PC-3 (cell line): ENCODE results near the gene KCNJ12. TPM values are rescaled to one million over a fixed set of nuclear protein-coding genes. Genes with fewer than 3 reads are reported as not detected.
A peak's percentile ranks its signal among the peaks of the same experiment; 100 is the strongest.

Experiments
- ATAC-seq: fragments of 200-7000 bp; cut with Tn5 transposase; 2 replicates; pipeline ENCODE4 v1.9.1; 2020; ENCODE audit warnings: mild to moderate bottlenecking, moderate library complexity
- BruUV-seq: library from RNA; stranded (reverse); fragments of 400-500 nt; replicated peaks from 2 replicates; lab custom pipeline; 2021; lab: Mats Ljungman, UMichigan
- CTCF ChIA-PET: fragments of 300-600 bp; sonication (Branson Sonifier 250); formaldehyde crosslinking; loops from one replicate; lab custom pipeline; 2022; ENCODE audit warnings: antibody characterized with exemption; lab: Charles Lee
- POLR2A ChIA-PET: fragments of 300-600 bp; sonication (Branson Sonifier 250); formaldehyde crosslinking; loops from one replicate; lab custom pipeline; 2022; ENCODE audit warnings: antibody characterized with exemption; ENCODE audit not compliant: unreplicated experiment; lab: Charles Lee
- DNase-seq: peaks from one replicate; pipeline ENCODE4 v3.0.0-alpha.2; 2015
- H2AFZ ChIP-seq: fragments of 300-600 bp; sonication (generic); 2 replicates; pipeline ENCODE4 v1.6.0; 2016; ENCODE audit warnings: antibody characterized with exemption, low read length
- H3F3A ChIP-seq: fragments of 300-600 bp; sonication (generic); one replicate; pipeline ENCODE4 v1.6.0; 2017; ENCODE audit warnings: antibody characterized with exemption, low read length, control low read depth, mild to moderate bottlenecking; ENCODE audit not compliant: unreplicated experiment
- H3K27ac ChIP-seq: fragments of 300-600 bp; sonication (generic); 2 replicates; pipeline ENCODE4 v1.5.1; 2016; ENCODE audit warnings: mild to moderate bottlenecking, low read length
- H3K27me3 ChIP-seq: fragments of 300-600 bp; sonication (generic); 2 replicates; pipeline ENCODE4 v1.6.1; 2016; ENCODE audit warnings: low read length, mixed read lengths
- H3K36me3 ChIP-seq: fragments of 300-600 bp; sonication (generic); 2 replicates; pipeline ENCODE4 v1.6.1; 2016; ENCODE audit warnings: low read depth, mixed run types, low read length, mixed read lengths
- H3K4me1 ChIP-seq: fragments of 300-600 bp; sonication (generic); 2 replicates; pipeline ENCODE4 v1.5.1; 2016; ENCODE audit warnings: low read length; ENCODE audit not compliant: insufficient read depth
- H3K4me2 ChIP-seq: fragments of 300-600 bp; sonication (generic); 2 replicates; pipeline ENCODE4 v1.6.0; 2016; ENCODE audit warnings: low read length
- H3K4me3 ChIP-seq: fragments of 300-600 bp; sonication (generic); 2 replicates; pipeline ENCODE4 v1.5.1; 2016; ENCODE audit warnings: mild to moderate bottlenecking, low read length, mixed read lengths
- H3K79me2 ChIP-seq: fragments of 300-600 bp; sonication (generic); 2 replicates; pipeline ENCODE4 v1.6.1; 2017; ENCODE audit warnings: low read length, mixed read lengths
- H3K9ac ChIP-seq: fragments of 300-600 bp; sonication (generic); 2 replicates; pipeline ENCODE4 v1.6.0; 2016; ENCODE audit warnings: mild to moderate bottlenecking, low read length
- H3K9me2 ChIP-seq: fragments of 300-600 bp; sonication (generic); replicated peaks from 2 replicates; pipeline ENCODE4 v1.6.1; 2016; ENCODE audit warnings: mixed run types, low read length, mixed read lengths
- H3K9me3 ChIP-seq: fragments of 300-600 bp; sonication (generic); 2 replicates; pipeline ENCODE4 v1.6.1; 2016; ENCODE audit warnings: low read length, mixed read lengths
- H4K20me1 ChIP-seq: fragments of 300-600 bp; sonication (generic); 2 replicates; pipeline ENCODE4 v1.6.1; 2016; ENCODE audit warnings: low read length, mixed read lengths
- CTCF ChIP-seq: fragments of 300-600 bp; sonication (generic); conservative IDR thresholded peaks from 2 replicates; pipeline ENCODE4 v1.5.1; 2017; ENCODE audit warnings: antibody characterized with exemption, low read depth, mild to moderate bottlenecking, low read length
- EZH2 ChIP-seq: fragments of 300-600 bp; sonication (generic); IDR thresholded peaks from one replicate; pipeline ENCODE4 v1.6.1; 2017; ENCODE audit warnings: antibody characterized with exemption, mild to moderate bottlenecking, low read length; ENCODE audit not compliant: unreplicated experiment
- EZH2phosphoT487 ChIP-seq: fragments of 300-600 bp; sonication (generic); IDR thresholded peaks from 2 replicates; pipeline ENCODE4 v1.6.1; 2018; ENCODE audit warnings: mild to moderate bottlenecking, antibody characterized with exemption, low read length, borderline replicate concordance
- intact Hi-C: fragments of 100-400 bp; cut with micrococcal nuclease; formaldehyde crosslinking; loops from 2 replicates; pipeline ENCODE4 v1.9.0; 2023
- total RNA-seq: library from RNA; depleted of rRNA; stranded (reverse); fragments of >200 nt; gene quantifications from 2 replicates; pipeline ENCODE4 v1.2.3, GENCODE V29; 2014

The KCNJ12 gene
- total RNA-seq, 1 experiment from 2014 or later, result 11.1 TPM

GRCh38 chr17:21373696-21374440, 2.3 kb upstream of the KCNJ12 start:
- no peak overlapping the region for H3K4me2 ChIP-seq
- H3K27ac ChIP-seq, result no peak overlapping the region
- intact Hi-C loops, result no loop called here
- no peaks in the 10 kb centered on the region for H3K9me3 ChIP-seq
- ATAC-seq (no peak), DNase-seq (no peak)
- no peaks in the 10 kb centered on the region for H3K36me3 ChIP-seq
- no peak overlapping the region for H2AFZ ChIP-seq
- no peaks in the 10 kb centered on the region for H3K9me2 ChIP-seq
- H3K9ac ChIP-seq, result no peak overlapping the region
- no peaks in the 10 kb centered on the region for H3K27me3 ChIP-seq
- peaks cover 12% of the 10 kb centered on the region for H3K4me1 ChIP-seq
- ChIA-PET POLR2A (no interaction called here), CTCF (no interaction called here)
- BruUV-seq, result no TSS peak
- H3K4me3 ChIP-seq, result no peak overlapping the region
- H4K20me1 ChIP-seq, result no peaks in the 10 kb centered on the region
- TF ChIP-seq CTCF (no peak), EZH2phosphoT487 (no peak), EZH2 (no peak)
- H3K79me2 ChIP-seq, result peaks cover 13% of the 10 kb centered on the region
- no peaks in the 10 kb centered on the region for H3F3A ChIP-seq

GRCh38 chr17:21374441-21375161, 1.6 kb upstream of the KCNJ12 start:
- Histone ChIP-seq H3K9me2 (no peaks in the 10 kb centered on the region), H3K9ac (no peak overlapping the region), H3K4me3 (no peak overlapping the region), H3K9me3 (no peaks in the 10 kb centered on the region), H3K79me2 (peaks cover 13% of the 10 kb centered on the region), H2AFZ (no peak overlapping the region), H3K4me2 (no peak overlapping the region), H3K4me1 (peaks cover 12% of the 10 kb centered on the region), H4K20me1 (no peaks in the 10 kb centered on the region), H3F3A (no peaks in the 10 kb centered on the region), H3K36me3 (no peaks in the 10 kb centered on the region), H3K27ac (no peak overlapping the region), H3K27me3 (no peaks in the 10 kb centered on the region)
- ChIA-PET CTCF (no interaction called here), POLR2A (no interaction called here)
- DNase-seq (peak; percentile 45), ATAC-seq (no peak)
- TF ChIP-seq EZH2phosphoT487, result no peak
- TF ChIP-seq CTCF, result peak; percentile 32; the same call in 1 of the 2 replicates
- no TSS peak for BruUV-seq
- intact Hi-C loops, result no loop called here

- no peak overlapping the region for H2AFZ ChIP-seq
- H3K27ac ChIP-seq, result no peak overlapping the region
- no peak overlapping the region for H3K4me3 ChIP-seq
- peaks cover 12% of the 10 kb centered on the region for H3K4me1 ChIP-seq
- no peak overlapping the region for H3K9ac ChIP-seq
- DNase-seq (no peak), ATAC-seq (no peak)
- H3K79me2 ChIP-seq, result peaks cover 13% of the 10 kb centered on the region
- no peaks in the 10 kb centered on the region for H3K27me3 ChIP-seq
- H3K9me3 ChIP-seq, result no peaks in the 10 kb centered on the region
- H4K20me1 ChIP-seq, result no peaks in the 10 kb centered on the region
- ChIA-PET CTCF (no interaction called here), POLR2A (no interaction called here)
- no peaks in the 10 kb centered on the region for H3F3A ChIP-seq
- BruUV-seq, result no TSS peak
- H3K9me2 ChIP-seq, result no peaks in the 10 kb centered on the region
- intact Hi-C loops, result no loop called here
- H3K4me2 ChIP-seq, result no peak overlapping the region
- TF ChIP-seq EZH2, result no peak
- TF ChIP-seq EZH2phosphoT487, result no peak
- TF ChIP-seq CTCF, result no peak
- H3K36me3 ChIP-seq, result no peaks in the 10 kb centered on the region
Measured at GRCh38 chr17:21375162-21375560, 996 bp upstream of the KCNJ12 start.
